ENCODE data around the gene BSCL2. TPM values are rescaled to one million over a fixed set of nuclear protein-coding genes. Genes with fewer than 3 reads are reported as not detected.
"Not testable (repeated sequence)": the region's sequence is repeated elsewhere in the genome, so short reads cannot be mapped to it uniquely, and the experiment has no call there.

BSCL2 gene
- total RNA-seq, 2 donors from 2014 or later = 44.6 to 248 TPM

DNA sequence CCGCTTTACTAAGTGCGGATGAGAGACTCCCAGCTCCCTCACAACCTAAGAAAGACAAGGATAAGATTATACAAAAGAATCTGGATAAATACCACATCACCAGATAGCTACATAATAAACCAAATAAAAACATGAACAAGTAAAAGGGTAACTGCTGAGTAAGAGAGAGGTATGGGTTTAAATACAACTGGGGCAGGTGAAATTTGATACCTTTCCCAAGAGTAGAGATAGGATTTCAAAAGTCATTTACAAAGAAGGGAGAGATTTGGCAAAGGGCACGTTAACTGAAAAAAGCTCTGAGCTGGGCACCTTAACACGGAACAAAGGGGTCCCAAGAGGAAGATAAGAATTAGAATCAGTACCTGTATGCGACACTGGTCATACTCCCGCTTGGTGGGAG, 30.1 kb downstream of the BSCL2 start:
- Histone ChIP-seq H3K36me3 (replicated peaks in 1 of 2; ENCODE audit: insufficient read depth in 1 of 2, low read depth in 2 of 2) (peaks cover 0 to 5% of the 10 kb centered on the region in 2 donors), H3K4me1 (peaks cover 51% of the 10 kb centered on the region), H3K27ac (no peak overlapping the region), H3K27me3 (no peaks in the 10 kb centered on the region), H3K9me3 (no peaks in the 10 kb centered on the region), H3K4me3 (no peak overlapping the region)
- intact Hi-C loops (cut with DNase I) = no loop called here
- DNase-seq = no peak
- ATAC-seq = no peak
- WGBS, 2 donors = 60 to 64% methylated on average over 6 of the region's 6 CpGs
- TF ChIP-seq POLR2A (IDR thresholded peaks at IDR 0.05) = no peak
- TF ChIP-seq, protein P1, sequence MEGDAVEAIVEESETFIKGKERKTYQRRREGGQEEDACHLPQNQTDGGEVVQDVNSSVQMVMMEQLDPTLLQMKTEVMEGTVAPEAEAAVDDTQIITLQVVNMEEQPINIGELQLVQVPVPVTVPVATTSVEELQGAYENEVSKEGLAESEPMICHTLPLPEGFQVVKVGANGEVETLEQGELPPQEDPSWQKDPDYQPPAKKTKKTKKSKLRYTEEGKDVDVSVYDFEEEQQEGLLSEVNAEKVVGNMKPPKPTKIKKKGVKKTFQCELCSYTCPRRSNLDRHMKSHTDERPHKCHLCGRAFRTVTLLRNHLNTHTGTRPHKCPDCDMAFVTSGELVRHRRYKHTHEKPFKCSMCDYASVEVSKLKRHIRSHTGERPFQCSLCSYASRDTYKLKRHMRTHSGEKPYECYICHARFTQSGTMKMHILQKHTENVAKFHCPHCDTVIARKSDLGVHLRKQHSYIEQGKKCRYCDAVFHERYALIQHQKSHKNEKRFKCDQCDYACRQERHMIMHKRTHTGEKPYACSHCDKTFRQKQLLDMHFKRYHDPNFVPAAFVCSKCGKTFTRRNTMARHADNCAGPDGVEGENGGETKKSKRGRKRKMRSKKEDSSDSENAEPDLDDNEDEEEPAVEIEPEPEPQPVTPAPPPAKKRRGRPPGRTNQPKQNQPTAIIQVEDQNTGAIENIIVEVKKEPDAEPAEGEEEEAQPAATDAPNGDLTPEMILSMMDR (IDR thresholded peaks at IDR 0.05) = no peak

DNA sequence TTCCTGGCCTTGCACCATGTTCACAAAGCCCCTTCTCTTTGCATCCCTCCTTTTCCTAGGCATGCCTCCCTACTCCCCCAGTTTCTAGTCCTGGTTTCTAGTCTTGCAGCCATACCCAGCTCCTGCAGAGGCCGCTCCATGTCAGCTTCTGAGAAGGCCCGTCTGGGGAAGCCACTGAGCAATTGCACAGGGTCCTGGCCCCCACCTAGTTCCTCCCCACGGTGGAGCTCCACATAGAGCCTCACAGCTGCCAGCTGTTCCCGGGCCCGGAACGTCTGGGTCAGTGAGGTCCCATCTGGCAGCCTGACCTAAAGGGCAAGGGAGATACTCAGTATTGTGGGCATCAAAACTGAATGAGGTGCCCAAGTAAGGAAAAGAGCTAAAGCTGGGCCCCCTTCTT, 30.5 kb downstream of the BSCL2 start:
- intact Hi-C loops (cut with DNase I) = no loop called here
- TF ChIP-seq POLR2A (IDR thresholded peaks at IDR 0.05) = no peak
- TF ChIP-seq, protein P1 (IDR thresholded peaks at IDR 0.05) = no peak
- Histone ChIP-seq H3K9me3 (no peaks in the 10 kb centered on the region), H3K4me1 (peaks cover 51% of the 10 kb centered on the region), H3K4me3 (no peak overlapping the region), H3K27me3 (no peaks in the 10 kb centered on the region), H3K36me3 (replicated peaks in 1 of 2; ENCODE audit: insufficient read depth in 1 of 2, low read depth in 2 of 2) (peaks cover 0 to 5% of the 10 kb centered on the region in 2 donors), H3K27ac (no peak overlapping the region)
- DNase-seq = no peak
- no peak for ATAC-seq
- 34 to 41% methylated on average over 3 to 6 of the region's 6 CpGs for WGBS, 2 donors

DNA sequence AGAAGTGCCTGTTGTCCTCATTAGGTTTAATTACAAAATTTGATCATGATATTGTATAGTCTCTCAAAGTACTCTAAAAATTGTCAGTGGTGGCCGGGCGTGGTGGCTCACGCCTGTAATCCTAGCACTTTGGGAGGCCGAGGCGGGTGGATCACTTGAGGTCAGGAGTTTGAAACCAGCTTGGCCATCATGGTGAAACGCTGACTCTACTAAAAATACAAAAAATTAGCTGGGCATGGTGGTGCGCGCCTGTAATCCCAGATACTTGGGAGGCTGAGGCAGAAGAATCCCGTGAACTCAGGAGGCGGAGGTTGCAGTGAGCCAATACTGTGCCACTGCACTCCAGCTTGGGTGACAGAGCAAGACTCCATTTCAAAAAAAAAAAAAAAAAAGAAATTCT, 31.8 kb downstream of the BSCL2 start:
- 88 to 93% methylated on average over 10 of the region's 10 CpGs for WGBS, 2 donors
- ATAC-seq; intact Hi-C loops (cut with DNase I); H3K27me3 ChIP-seq; H3K36me3 ChIP-seq (replicated peaks in 1 of 2; ENCODE audit: insufficient read depth in 1 of 2, low read depth in 2 of 2); H3K4me3 ChIP-seq; H3K9me3 ChIP-seq; DNase-seq; H3K27ac ChIP-seq: not testable (repeated sequence)
- H3K4me1 ChIP-seq = peaks cover 51% of the 10 kb centered on the region

DNA sequence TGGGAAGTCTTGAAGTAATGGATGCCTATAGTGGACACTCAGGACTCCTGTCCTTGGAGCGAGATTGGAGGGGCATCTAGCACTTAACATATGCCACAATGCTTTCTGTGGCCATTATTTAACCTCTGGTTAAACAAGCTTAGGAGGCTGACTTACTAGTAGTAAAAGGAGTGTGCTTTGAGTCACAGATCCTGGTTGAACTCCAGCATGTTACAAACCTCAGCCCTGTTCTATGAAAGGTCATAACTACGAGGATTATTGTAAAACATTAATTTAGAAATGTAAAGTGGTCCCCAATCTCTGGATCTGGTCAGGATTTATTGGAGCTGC, 34.1 kb downstream of the BSCL2 start:
- DNase-seq (no peak), ATAC-seq (no peak)
- Histone ChIP-seq H3K27me3 (no peaks in the 10 kb centered on the region), H3K9me3 (no peaks in the 10 kb centered on the region), H3K4me3 (no peak overlapping the region), H3K4me1 (peaks cover 61% of the 10 kb centered on the region), H3K36me3 (replicated peaks in 1 of 2; ENCODE audit: insufficient read depth in 1 of 2, low read depth in 2 of 2) (peaks cover 0 to 5% of the 10 kb centered on the region in 2 donors), H3K27ac (peak overlapping the region in 1 of 4 donors; percentile 96)
- TF ChIP-seq, protein P1 (IDR thresholded peaks at IDR 0.05) = no peak
- 62 to 79% methylated on average over 2 of the region's 2 CpGs for WGBS, 2 donors
- intact Hi-C loops (cut with DNase I) = no loop called here

DNA sequence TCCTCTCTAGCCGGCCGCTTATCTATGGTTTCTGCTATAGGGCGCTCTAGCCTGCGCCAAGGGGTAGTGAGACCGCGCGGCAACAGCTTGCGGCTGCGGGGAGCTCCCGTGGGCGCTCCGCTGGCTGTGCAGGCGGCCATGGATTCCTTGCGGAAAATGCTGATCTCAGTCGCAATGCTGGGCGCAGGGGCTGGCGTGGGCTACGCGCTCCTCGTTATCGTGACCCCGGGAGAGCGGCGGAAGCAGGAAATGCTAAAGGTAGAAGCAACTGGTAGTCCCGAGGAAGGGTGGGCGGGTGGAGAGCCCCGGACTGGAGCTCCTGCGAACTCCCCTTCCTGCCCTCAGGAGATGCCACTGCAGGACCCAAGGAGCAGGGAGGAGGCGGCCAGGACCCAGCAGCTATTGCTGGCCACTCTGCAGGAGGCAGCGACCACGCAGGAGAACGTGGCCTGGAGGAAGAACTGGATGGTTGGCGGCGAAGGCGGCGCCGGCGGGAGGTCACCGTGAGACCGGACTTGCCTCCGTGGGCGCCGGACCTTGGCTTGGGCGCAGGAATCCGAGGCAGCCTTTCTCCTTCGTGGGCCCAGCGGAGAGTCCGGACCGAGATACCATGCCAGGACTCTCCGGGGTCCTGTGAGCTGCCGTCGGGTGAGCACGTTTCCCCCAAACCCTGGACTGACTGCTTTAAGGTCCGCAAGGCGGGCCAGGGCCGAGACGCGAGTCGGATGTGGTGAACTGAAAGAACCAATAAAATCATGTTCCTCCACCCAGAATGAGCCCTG, 35.4 kb downstream of the BSCL2 start, which contains the start of the genes LBHD1 and UQCC3:
LBHD1 (minus strand) TSS at position 660 of the 782 bp plus-strand sequence. CDS start 2,236 bp downstream, outside the sequence.
UQCC3 (plus strand) TSS at position 66 of the 782 bp plus-strand sequence; CDS start at position 139, 73 bp downstream.
- H3K27ac ChIP-seq = peak within 1 kb of the TSS; percentile 76 to 96 (median 90)
- intact Hi-C loops (cut with DNase I) = no loop called here
- H3K27me3 ChIP-seq = no peaks in the 10 kb centered on the region
- no peaks in the 10 kb centered on the region for H3K9me3 ChIP-seq
- 0 to 1% methylated on average over 25 to 58 of the region's 59 CpGs for WGBS, 2 donors
- peak within 1 kb of the TSS; percentile 57 to 80 for H3K4me3 ChIP-seq
- ATAC-seq (peak; percentile 80), DNase-seq (peak; percentile 69 to 83 (median 80))
- H3K36me3 ChIP-seq (replicated peaks in 1 of 2; ENCODE audit: insufficient read depth in 1 of 2, low read depth in 2 of 2) = peaks cover 0 to 3% of the 10 kb centered on the region in 2 donors
- TF ChIP-seq POLR2A (IDR thresholded peaks at IDR 0.05) = peak; percentile 58 to 88 (median 84)
- TF ChIP-seq, protein P1 (IDR thresholded peaks at IDR 0.05) = peak in 1 of 7 experiments; percentile 17
- peaks cover 62% of the 10 kb centered on the region for H3K4me1 ChIP-seq

Data from body of pancreas (tissue), 4 donors.